GM15510 (cell line): ENCODE measurements around the gene CCDC17.

ENCODE experiments used
- POLR2A ChIP-seq: IDR thresholded peaks from 3 replicates; pipeline ENCODE4 v1.6.1; 2011; ENCODE audit warnings: borderline replicate concordance; ENCODE audit not compliant: insufficient read length; ENCODE audit errors: extremely low read depth

CCDC17 gene

DNA sequence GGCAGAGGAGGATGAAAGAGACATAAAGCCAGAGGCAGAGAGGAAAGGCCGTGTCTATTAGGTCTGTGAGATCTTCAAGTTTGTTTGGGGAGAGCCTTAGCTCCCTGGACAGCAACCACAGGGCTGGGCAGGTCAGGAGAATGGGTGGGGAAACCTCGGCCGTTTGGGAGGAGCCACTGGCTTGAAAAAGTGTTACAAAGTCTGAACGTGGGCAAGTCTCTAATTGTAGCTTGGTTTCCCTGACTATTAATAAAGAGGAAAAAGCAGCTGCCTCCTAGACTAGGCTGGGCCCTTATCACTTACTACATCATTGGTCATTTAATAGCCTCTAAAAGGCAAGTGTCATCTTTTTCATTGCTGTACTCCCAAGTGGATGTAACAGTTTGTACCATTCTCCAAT lies at the start of gene CCDC17:
CCDC17 (minus strand) TSS at position 83 of the 400 bp plus-strand sequence. CDS start 145 bp downstream, outside the sequence.
- TF ChIP-seq POLR2A, result no peak

DNA sequence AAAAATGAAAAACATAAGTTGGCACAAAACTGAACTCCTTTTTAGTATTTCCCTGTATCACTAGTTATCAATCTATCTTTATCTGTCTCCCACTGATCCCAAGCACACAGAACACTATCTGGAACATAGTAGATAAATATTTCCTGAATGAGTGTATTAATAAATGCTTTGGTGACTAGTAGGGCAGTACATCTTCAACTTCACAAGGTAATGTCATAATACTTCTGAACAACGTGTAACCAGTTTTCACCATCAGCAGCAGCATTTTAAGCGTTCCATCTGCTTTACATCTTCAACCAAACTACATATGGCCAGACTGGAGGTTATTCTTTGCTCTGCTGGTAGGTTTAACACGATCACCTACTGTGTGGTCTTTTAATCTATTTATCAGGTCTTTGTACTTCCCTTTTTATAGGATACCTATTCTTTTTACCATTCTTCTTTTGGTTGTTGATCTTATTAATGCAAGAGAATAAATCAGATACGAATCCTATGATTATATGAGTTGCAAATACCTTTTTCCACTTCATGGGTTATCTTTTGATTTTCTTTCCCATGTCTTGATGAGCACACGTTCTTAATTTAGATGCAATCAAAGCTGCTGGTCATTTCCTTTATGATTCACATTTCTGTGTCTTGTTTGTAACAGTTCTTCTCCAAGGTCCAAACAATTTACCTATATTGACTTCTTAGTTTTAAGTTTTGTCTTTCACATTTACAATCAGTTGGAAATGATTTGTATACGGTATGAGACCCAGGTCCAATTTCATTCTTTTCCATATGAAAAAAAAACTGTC lies 46.2 kb upstream of the CCDC17 start:
- no peak for TF ChIP-seq POLR2A

DNA sequence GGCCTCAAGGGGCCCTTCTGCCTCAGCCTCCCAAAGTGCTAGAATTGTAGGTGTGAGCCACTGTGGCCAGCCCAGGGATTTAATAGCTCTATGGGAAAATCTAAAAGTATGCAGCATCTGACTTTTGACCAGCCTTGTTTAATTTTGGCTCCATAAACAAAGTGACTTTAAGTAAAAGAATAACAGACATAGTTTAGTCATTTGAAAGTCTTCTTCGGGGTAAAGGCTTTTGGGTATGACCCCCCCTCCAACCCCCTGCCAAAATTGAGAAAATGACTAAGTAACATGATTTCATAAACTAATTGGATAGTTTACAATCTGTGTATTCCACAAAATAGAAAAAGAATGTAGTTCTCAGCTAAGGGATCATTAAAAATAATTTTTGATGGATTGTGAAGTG lies 45.5 kb upstream of the CCDC17 start:
- no peak for TF ChIP-seq POLR2A

DNA sequence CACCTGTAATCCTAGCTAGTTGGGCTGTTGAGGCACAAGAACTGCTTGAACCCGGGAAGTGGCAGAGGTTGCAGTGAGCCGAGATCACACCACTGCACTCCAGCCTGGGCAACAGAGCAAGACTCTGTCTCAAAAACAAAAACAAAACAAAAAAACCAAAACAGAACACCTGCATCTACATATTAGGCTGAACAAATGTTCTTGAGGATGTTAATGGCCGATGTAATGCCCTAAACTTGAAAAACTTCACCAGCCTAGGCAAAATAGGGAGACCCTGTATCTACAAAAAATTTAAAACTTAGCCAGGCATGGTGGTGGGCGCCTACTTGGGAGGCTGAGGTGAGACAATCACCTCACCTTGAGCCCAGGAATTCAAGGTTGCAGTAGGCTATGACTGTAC lies 44.7 kb upstream of the CCDC17 start:
- TF ChIP-seq POLR2A, result no peak

DNA sequence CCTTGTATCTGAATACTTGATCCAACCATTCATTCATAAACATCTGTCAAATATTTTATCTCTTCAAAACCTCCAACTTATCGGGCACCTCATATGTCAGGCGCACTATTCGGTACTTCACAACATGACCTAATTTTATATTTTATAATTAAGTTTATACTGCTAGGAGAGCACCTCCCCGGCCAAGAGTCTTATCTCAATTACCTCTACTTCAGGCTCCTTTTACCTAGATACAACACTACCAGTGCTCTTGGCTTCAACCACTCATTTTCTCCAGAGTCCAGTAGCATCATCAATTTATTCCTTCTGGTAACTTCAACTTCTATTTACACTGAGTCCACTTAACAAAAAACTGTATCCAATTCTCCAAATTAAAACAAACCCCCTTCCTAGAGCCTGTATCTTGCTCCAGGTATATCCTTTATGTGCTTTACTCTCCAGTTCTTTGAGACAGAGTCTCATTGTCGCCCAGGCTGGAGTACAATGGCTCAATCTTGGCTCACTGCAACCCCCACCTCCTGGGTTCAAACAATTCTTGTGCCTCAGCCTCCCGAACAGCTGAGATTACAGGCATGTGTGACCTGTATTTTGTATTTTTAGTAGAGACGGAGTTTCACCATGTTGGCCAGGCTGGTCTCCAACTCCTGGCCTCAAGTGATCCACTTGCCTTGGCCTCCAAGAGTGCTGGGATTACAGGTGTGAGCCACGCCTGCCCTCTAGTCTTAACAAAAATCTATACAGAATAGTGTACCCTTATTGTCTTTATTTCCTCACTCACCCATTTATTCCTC lies 43.7 kb upstream of the CCDC17 start:
- no peak for TF ChIP-seq POLR2A

DNA sequence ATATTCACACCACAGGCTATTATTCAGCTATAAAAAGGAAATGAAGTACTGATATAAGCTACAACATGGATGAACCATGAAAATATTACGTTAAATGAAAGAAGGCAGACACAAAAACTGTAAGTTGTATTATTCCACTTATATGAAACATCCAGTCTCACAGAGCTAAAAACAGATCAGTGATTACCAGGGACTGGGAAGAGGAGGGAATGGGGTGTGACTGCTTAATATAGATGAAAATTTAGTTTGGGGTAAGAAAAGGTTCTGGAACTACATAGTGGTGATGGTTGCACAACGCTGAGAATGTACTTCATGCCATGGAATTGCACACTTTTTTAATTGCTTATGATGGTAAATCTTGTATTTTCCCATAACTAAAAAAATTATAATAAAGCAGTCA lies 43.0 kb upstream of the CCDC17 start:
- no peak for TF ChIP-seq POLR2A

DNA sequence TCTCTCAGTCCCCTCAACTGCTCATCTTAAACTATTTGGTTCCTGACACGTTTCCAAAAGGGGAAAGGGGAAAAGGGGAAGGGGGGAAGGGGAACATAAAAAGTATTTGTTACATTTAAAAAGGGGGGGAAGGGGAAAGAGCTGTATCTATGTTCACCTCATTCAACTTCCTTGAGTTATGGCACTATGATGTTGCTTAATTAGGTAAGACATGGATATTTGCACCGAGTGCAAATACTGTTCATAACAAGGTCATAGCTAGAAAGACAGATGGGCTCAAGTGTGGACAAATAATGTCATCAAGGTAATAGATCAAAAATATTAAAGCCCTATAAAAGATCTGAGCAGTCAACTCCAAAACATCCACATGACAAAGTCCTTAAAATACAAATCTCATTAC lies 36.5 kb upstream of the CCDC17 start:
- no peak for TF ChIP-seq POLR2A

DNA sequence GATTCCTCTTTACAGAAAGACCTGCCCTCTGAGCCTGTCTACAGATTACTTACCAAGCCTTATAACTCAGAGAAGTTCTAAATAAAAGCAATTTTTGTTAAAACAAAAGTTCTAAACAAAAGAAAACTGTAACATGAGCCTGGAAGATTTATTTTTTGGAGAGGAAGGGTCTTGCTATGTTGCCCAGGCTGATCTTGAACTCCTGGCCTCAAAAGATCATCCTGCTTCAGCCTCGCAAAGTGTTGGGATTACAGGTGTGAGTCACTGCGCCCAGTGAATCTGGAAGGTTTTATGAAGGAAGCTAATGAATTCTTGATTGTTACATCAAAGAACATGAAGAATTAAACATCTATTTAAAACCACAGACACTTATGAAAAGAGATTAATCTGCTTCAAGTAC lies 35.4 kb upstream of the CCDC17 start:
- TF ChIP-seq POLR2A, result no peak

DNA sequence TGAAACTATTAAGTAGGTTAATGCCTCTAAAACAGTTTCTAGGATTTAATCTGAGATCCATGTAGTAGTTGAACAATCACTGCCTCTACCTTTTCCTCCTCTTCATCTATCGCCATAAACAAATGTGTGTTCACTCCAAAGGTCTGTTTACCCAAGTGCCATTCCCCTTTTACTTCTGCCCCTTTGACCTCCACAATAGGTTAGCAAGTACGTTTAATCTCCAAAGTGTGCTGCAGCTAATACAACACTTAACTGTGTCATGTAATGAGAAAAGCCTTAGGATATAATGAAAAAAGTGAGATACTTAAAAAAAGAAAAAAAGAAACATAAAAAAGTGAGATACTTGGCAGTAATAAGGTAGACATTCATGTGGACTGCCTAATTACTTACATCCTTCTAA lies 34.3 kb upstream of the CCDC17 start:
- no peak for TF ChIP-seq POLR2A

DNA sequence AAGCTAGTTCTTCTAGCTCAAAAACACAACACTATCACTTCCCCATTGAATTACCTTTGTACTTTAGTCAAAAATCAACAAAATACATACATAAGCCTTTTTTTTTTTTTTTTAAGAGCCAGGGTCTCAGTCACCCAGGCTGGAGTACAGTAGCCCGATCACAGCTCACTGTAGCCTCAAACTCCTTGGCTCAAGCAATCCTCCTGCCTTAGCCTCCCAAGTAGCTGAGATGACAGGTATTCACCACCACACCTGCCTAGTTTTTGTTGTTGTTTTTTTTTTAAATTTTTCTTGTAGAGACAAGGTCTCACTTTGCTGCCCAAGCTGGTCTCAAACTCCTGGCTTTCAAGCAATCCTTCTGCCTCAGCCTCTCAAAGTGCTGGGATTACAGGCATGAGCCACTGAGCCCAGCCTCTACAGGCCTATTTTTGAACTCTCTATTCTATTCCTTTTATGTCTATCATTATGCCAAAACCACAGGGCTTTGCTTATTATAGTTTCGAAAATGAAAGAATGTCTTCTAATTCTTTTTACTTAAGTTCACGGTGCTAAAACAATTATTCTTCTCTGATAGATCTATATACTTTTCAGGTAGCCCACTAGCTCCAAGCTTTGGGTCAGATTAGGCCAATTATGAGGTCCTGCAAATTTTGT lies 32.8 kb upstream of the CCDC17 start:
- TF ChIP-seq POLR2A, result no peak

DNA sequence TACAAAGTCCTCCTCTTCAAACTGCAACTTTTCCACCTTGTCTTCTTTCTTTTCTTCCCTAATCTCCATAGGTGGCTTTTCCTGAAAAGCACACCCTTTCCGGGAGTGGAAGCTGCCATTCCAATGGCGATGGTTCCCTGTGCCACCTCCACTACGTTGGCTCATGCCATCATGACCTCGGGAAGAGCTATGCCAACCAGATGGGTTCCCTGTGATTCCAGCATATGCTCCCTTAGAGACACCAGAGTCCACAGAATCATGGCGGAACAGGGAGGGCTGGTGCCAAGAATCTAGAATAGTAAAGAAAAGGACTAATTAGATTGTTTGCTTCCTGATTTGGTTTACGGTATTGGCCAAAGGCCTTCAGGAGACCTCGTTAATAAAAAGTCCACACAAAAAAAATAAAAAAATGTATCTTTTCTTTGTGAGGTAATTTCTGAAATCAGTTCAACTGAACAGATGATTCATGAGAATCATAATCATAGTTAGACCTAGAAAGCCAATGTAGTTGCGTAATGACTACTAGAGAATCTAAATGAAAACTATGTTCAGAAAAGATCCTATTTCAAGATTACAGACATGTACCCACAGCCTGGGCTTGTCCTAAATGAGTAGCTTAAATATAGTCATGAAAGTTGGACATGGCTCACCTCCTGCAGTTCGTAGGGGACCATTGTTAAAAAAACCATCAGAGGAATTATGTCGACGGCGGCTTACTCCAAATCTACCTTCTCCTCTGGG lies 30.9 kb upstream of the CCDC17 start:
- TF ChIP-seq POLR2A, result no peak

DNA sequence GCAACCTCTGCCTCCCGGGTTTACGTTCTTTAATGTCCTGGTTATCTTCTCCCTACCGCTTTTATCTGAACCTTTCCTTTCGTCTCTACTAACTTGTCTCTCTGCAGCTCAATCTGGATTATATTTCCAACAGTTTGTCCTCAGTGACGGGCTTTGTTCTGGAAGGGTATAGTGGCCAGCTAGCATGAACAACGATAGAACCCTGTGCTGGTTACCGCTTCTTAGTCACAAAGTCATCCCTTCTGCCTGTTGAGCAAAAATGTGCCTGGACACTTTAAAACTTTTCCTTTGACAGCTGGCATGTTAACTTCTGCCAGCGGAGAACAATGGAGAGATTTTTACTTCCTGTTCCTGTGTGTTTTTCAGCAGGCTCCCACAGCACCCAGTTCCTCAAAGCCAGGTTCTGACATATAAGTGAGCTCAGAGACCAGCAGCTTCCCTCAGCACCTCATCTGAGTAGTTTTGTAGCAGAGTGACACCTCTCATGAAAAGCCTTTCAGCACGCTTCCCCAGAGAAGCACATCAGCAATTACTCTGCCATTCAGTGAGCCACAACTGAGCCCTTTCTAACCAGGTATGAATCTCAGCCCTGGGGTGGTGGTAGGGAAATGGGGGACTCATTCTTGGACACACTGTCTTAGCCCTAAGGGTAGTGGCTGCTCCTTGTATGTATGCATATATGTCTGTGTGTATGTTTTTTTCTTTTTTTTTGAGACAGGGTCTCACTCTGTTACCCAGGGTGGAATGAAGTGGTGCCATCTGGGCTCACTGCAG lies 23.6 kb upstream of the CCDC17 start:
- TF ChIP-seq POLR2A, result no peak

DNA sequence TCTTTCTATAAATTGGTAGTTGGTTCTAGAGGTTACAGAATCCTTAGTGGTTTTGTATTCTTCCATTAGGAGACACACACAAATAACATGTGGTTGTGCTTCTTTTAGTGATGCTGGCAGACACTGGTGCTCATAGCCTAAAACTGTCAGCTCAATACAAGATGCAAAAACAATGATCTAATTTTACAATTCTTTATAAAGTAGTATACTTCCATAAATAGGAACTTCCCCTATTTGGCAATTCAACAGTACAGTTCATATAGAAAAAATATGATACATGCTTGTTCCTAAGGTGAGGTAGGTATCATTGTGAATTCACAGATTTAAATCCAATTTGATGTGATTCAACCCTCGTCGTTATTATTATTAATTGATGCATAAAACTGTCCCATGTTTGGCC lies 20.8 kb upstream of the CCDC17 start:
- TF ChIP-seq POLR2A, result no peak

DNA sequence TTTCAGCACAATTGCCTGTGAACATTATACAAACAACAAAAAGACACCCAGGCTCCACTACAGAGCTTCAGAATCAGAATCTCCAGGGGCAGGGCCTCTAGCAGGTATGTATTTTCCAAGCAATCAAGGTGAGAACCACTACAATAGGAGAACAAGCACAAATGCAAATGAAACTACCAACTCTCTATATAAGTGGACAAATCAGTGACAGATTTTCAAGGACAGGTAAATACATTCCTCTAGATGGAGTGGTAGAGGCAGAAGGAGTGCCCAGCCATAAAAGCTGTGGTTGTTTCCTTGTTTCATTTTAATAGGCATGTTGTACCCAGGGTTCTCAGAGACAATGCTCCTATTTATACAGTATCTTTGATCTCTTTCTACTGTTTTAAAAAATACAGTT lies 20.1 kb upstream of the CCDC17 start:
- TF ChIP-seq POLR2A, result no peak
